ENCODE results near the gene INKA2. TPM values are rescaled to one million over a fixed set of nuclear protein-coding genes. Genes with fewer than 3 reads are reported as not detected.

Gene INKA2
- total RNA-seq, 1 experiment from 2014 or later = 0.62 TPM

DNA sequence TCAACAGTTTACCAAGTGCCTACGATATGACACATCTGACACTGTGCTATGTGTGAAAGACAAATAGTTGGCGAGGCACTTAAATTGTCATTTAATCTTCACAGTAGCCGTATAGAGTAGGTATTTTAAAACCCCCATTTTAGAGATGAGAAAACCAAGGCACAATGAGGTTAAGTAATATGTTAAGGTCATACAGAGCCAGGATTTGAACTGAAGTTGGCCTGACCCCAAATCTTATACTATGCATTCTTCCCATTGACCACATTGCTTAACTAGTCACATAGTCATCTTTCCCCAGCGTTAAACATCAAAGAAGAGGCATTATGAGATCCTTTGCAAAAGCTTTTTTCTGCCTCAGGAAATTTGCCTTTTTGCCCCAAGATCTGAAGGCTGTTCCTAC lies 3.9 kb downstream of the INKA2 start:
- Histone ChIP-seq H3K27me3 (replicated peaks; ENCODE audit: insufficient read depth, low read depth, low read length, poor library complexity) (no peaks in the 10 kb centered on the region), H3K9me3 (ENCODE audit: low read depth, low read length, poor library complexity, severe bottlenecking) (no peaks in the 10 kb centered on the region), H3K4me1 (ENCODE audit: insufficient read depth, low read length, poor library complexity, severe bottlenecking) (peaks cover 46% of the 10 kb centered on the region), H3K4me3 (ENCODE audit: low read depth, low read length, poor library complexity, severe bottlenecking) (no peak overlapping the region), H3K27ac (ENCODE audit: low read depth, low read length, poor library complexity, severe bottlenecking) (peak overlapping the region; percentile 15), H3K36me3 (ENCODE audit: insufficient read depth, low read length, poor library complexity, severe bottlenecking) (no peaks in the 10 kb centered on the region)
- ChIA-PET CTCF (no interaction called here), POLR2A (ENCODE audit: low non-redundant PET) (no interaction called here)
- no peak for DNase-seq (ENCODE audit: low spot score)
- TF ChIP-seq, protein P1, sequence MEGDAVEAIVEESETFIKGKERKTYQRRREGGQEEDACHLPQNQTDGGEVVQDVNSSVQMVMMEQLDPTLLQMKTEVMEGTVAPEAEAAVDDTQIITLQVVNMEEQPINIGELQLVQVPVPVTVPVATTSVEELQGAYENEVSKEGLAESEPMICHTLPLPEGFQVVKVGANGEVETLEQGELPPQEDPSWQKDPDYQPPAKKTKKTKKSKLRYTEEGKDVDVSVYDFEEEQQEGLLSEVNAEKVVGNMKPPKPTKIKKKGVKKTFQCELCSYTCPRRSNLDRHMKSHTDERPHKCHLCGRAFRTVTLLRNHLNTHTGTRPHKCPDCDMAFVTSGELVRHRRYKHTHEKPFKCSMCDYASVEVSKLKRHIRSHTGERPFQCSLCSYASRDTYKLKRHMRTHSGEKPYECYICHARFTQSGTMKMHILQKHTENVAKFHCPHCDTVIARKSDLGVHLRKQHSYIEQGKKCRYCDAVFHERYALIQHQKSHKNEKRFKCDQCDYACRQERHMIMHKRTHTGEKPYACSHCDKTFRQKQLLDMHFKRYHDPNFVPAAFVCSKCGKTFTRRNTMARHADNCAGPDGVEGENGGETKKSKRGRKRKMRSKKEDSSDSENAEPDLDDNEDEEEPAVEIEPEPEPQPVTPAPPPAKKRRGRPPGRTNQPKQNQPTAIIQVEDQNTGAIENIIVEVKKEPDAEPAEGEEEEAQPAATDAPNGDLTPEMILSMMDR (conservative IDR thresholded peaks at IDR 0.05; ENCODE audit: low read depth, low read length) = no peak
- no TSS peak for BruUV-seq (replicated peaks)
- intact Hi-C loops (cut with micrococcal nuclease; ENCODE audit: unreplicated experiment) = no loop called here

DNA sequence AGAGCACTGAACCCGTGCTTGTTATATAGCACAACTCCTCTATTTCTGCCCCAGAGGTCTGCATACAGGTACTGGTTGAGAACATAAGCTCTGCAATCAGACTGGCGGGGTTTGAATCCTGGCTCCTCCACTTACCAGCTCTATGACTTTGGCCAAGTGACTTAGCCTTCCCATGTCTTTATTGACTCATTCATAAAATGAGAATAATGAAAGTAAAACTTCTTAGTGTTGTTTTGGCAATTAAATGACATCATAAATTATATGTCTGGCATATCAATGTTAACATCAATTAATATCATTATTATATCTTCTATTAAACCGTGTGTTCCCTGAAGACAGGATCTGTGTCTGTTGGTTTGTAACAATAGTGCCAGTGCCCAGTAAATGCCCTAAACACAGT lies 4.3 kb downstream of the INKA2 start:
- TF ChIP-seq, protein P1 (conservative IDR thresholded peaks at IDR 0.05; ENCODE audit: low read depth, low read length) = no peak
- TF ChIP-seq EZH2 (IDR thresholded peaks at IDR 0.05; ENCODE audit: borderline replicate concordance, low read depth, low read length, poor library complexity, severe bottlenecking) = no peak
- intact Hi-C loops (cut with micrococcal nuclease; ENCODE audit: unreplicated experiment) = no loop called here
- POLR2A ChIA-PET (ENCODE audit: low non-redundant PET) = no interaction called here
- Histone ChIP-seq H3K4me1 (ENCODE audit: insufficient read depth, low read length, poor library complexity, severe bottlenecking) (peaks cover 46% of the 10 kb centered on the region), H3K27me3 (replicated peaks; ENCODE audit: insufficient read depth, low read depth, low read length, poor library complexity) (no peaks in the 10 kb centered on the region), H3K27ac (ENCODE audit: low read depth, low read length, poor library complexity, severe bottlenecking) (no peak overlapping the region), H3K9me3 (ENCODE audit: low read depth, low read length, poor library complexity, severe bottlenecking) (no peaks in the 10 kb centered on the region), H3K36me3 (ENCODE audit: insufficient read depth, low read length, poor library complexity, severe bottlenecking) (no peaks in the 10 kb centered on the region), H3K4me3 (ENCODE audit: low read depth, low read length, poor library complexity, severe bottlenecking) (no peak overlapping the region)
- DNase-seq (ENCODE audit: low spot score) = no peak
- BruUV-seq (replicated peaks) = no TSS peak
- CTCF ChIA-PET = no interaction called here

DNA sequence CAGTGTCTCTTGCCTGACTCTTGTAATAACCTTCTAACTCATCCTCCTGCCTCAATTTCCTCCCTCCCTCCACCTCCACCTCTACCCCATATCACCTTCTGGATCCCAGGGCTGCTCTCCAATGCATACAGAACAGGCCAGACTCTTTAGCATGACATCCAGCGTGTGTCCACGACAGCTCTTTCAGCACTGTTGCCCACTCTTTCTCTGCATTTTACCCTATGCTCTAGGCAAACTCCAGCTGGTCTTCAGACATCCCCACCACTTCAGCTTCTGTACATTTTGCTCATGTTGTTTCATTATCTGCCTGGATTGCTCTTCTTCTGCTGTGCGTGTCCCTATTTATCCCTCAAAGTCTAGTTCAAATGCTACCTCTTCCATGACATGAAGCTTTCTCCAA lies 4.8 kb downstream of the INKA2 start:
- no TSS peak for BruUV-seq (replicated peaks)
- Histone ChIP-seq H3K4me1 (ENCODE audit: insufficient read depth, low read length, poor library complexity, severe bottlenecking) (peaks cover 46% of the 10 kb centered on the region), H3K27ac (ENCODE audit: low read depth, low read length, poor library complexity, severe bottlenecking) (no peak overlapping the region), H3K27me3 (replicated peaks; ENCODE audit: insufficient read depth, low read depth, low read length, poor library complexity) (no peaks in the 10 kb centered on the region), H3K36me3 (ENCODE audit: insufficient read depth, low read length, poor library complexity, severe bottlenecking) (no peaks in the 10 kb centered on the region), H3K4me3 (ENCODE audit: low read depth, low read length, poor library complexity, severe bottlenecking) (no peak overlapping the region), H3K9me3 (ENCODE audit: low read depth, low read length, poor library complexity, severe bottlenecking) (no peaks in the 10 kb centered on the region)
- ChIA-PET POLR2A (ENCODE audit: low non-redundant PET) (no interaction called here), CTCF (no interaction called here)
- no peak for TF ChIP-seq EZH2 (IDR thresholded peaks at IDR 0.05; ENCODE audit: borderline replicate concordance, low read depth, low read length, poor library complexity, severe bottlenecking)
- TF ChIP-seq, protein P1 (conservative IDR thresholded peaks at IDR 0.05; ENCODE audit: low read depth, low read length) = no peak
- intact Hi-C loops (cut with micrococcal nuclease; ENCODE audit: unreplicated experiment) = no loop called here
- no peak for DNase-seq (ENCODE audit: low spot score)

All from A673 (cell line).